ENCODE results near the gene PNPT1. TPM values are rescaled to one million over a fixed set of nuclear protein-coding genes. Genes with fewer than 3 reads are reported as not detected.
A peak's percentile ranks its signal among the peaks of the same experiment; 100 is the strongest.

PNPT1 gene
- total and polyA plus RNA-seq, 2 of the 13 experiments (the other 11 are each of a cell fraction or from before 2014, with no cell fraction given), result 23.4 to 61.0 TPM

DNA sequence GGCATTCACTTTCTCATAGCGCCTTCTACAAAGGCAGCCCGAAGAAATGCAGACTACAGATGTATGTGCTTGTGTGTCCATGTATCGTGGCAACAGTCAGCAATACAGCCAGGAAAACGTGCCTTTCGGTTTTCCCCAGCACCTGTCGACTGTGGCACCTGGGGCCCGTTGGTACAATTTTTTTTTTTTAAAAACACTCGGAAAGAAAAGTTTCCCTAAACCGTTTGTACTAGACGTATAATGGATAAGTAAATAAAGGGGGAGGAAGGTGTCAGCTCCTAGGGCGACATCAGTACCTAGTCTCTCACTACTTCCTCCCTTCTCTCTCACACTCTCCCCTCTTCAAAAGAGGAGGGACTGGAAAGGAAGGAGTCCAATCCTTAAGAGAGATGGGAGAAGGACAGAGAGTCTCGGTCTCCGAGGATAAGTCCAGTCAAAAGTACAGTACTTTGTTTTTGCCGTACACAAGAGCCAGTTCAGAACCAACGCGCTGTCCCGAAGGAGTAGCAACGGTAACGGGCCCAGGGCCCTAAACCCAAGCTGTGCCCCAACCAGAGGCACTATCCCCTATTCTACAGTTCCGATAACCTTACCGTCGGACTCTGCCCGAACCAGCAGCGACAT is 77.0 kb downstream of the PNPT1 start (continued):
- TF ChIP-seq, protein P1, sequence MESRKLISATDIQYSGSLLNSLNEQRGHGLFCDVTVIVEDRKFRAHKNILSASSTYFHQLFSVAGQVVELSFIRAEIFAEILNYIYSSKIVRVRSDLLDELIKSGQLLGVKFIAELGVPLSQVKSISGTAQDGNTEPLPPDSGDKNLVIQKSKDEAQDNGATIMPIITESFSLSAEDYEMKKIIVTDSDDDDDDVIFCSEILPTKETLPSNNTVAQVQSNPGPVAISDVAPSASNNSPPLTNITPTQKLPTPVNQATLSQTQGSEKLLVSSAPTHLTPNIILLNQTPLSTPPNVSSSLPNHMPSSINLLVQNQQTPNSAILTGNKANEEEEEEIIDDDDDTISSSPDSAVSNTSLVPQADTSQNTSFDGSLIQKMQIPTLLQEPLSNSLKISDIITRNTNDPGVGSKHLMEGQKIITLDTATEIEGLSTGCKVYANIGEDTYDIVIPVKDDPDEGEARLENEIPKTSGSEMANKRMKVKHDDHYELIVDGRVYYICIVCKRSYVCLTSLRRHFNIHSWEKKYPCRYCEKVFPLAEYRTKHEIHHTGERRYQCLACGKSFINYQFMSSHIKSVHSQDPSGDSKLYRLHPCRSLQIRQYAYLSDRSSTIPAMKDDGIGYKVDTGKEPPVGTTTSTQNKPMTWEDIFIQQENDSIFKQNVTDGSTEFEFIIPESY (CRISPR knock-in tag; IDR thresholded peaks at IDR 0.05), result no peak
- TF ChIP-seq YY1 (IDR thresholded peaks at IDR 0.05; ENCODE audit: insufficient read depth, insufficient replicate concordance, low read depth, low read length) (no peak), FOXK1 (CRISPR knock-in tag; IDR thresholded peaks at IDR 0.05; ENCODE audit: borderline replicate concordance, low read depth) (peak; percentile 16; the same call in 1 of the 2 replicates), ZNF672 (CRISPR knock-in tag; IDR thresholded peaks at IDR 0.05) (no peak), FOXA3 (CRISPR knock-in tag; IDR thresholded peaks at IDR 0.05) (peak; percentile 62; the same call in 1 of the 2 replicates), MYNN (CRISPR knock-in tag; IDR thresholded peaks at IDR 0.05; ENCODE audit: low read depth) (0 out of 2 replicates have a peak, but pooled peaks have one; percentile 31), IKZF1 (IDR thresholded peaks at IDR 0.05) (no peak), GATAD2A (CRISPR knock-in tag; IDR thresholded peaks at IDR 0.05) (0 out of 2 replicates have a peak, but pooled peaks have one; percentile 18), KDM1A (CRISPR knock-in tag; IDR thresholded peaks at IDR 0.05) (no peak), SMAD9 (CRISPR knock-in tag; IDR thresholded peaks at IDR 0.05) (no peak), XBP1 (CRISPR knock-in tag; IDR thresholded peaks at IDR 0.05) (no peak), SIN3A (IDR thresholded peaks at IDR 0.05; ENCODE audit: borderline replicate concordance, low read depth, low read length) (no peak), MXI1 (IDR thresholded peaks at IDR 0.05; ENCODE audit: borderline replicate concordance, low read depth, low read length) (peak; percentile 83; the same call in 2 of the 3 replicates), ZNF572 (CRISPR knock-in tag; IDR thresholded peaks at IDR 0.05) (no peak), ELF1 (CRISPR knock-in tag; IDR thresholded peaks at IDR 0.05) (peak; percentile 18; the same call in 1 of the 2 replicates), SAP130 (CRISPR knock-in tag; IDR thresholded peaks at IDR 0.05; ENCODE audit: low read depth) (peak; percentile 85)
- TF ChIP-seq, protein P2, sequence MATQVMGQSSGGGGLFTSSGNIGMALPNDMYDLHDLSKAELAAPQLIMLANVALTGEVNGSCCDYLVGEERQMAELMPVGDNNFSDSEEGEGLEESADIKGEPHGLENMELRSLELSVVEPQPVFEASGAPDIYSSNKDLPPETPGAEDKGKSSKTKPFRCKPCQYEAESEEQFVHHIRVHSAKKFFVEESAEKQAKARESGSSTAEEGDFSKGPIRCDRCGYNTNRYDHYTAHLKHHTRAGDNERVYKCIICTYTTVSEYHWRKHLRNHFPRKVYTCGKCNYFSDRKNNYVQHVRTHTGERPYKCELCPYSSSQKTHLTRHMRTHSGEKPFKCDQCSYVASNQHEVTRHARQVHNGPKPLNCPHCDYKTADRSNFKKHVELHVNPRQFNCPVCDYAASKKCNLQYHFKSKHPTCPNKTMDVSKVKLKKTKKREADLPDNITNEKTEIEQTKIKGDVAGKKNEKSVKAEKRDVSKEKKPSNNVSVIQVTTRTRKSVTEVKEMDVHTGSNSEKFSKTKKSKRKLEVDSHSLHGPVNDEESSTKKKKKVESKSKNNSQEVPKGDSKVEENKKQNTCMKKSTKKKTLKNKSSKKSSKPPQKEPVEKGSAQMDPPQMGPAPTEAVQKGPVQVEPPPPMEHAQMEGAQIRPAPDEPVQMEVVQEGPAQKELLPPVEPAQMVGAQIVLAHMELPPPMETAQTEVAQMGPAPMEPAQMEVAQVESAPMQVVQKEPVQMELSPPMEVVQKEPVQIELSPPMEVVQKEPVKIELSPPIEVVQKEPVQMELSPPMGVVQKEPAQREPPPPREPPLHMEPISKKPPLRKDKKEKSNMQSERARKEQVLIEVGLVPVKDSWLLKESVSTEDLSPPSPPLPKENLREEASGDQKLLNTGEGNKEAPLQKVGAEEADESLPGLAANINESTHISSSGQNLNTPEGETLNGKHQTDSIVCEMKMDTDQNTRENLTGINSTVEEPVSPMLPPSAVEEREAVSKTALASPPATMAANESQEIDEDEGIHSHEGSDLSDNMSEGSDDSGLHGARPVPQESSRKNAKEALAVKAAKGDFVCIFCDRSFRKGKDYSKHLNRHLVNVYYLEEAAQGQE (IDR thresholded peaks at IDR 0.05; ENCODE audit: borderline replicate concordance in 1 of 2, low read depth in 1 of 2, low read length in 2 of 2), result peak in 1 of 2 experiments; percentile 5; a peak in 1 of 4 replicates
- TF ChIP-seq, protein P3, sequence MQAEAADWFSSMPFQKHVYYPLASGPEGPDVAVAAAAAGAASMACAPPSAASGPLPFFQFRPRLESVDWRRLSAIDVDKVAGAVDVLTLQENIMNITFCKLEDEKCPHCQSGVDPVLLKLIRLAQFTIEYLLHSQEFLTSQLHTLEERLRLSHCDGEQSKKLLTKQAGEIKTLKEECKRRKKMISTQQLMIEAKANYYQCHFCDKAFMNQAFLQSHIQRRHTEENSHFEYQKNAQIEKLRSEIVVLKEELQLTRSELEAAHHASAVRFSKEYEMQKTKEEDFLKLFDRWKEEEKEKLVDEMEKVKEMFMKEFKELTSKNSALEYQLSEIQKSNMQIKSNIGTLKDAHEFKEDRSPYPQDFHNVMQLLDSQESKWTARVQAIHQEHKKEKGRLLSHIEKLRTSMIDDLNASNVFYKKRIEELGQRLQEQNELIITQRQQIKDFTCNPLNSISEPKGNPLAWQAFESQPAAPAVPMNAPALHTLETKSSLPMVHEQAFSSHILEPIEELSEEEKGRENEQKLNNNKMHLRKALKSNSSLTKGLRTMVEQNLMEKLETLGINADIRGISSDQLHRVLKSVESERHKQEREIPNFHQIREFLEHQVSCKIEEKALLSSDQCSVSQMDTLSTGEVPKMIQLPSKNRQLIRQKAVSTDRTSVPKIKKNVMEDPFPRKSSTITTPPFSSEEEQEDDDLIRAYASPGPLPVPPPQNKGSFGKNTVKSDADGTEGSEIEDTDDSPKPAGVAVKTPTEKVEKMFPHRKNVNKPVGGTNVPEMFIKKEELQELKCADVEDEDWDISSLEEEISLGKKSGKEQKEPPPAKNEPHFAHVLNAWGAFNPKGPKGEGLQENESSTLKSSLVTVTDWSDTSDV (CRISPR knock-in tag; IDR thresholded peaks at IDR 0.05), result no peak
- TF ChIP-seq, protein P4, sequence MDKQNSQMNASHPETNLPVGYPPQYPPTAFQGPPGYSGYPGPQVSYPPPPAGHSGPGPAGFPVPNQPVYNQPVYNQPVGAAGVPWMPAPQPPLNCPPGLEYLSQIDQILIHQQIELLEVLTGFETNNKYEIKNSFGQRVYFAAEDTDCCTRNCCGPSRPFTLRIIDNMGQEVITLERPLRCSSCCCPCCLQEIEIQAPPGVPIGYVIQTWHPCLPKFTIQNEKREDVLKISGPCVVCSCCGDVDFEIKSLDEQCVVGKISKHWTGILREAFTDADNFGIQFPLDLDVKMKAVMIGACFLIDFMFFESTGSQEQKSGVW (CRISPR knock-in tag; IDR thresholded peaks at IDR 0.05; ENCODE audit: borderline replicate concordance), result 0 out of 2 replicates have a peak, but pooled peaks have one; percentile 1
- TF ChIP-seq, protein P5, sequence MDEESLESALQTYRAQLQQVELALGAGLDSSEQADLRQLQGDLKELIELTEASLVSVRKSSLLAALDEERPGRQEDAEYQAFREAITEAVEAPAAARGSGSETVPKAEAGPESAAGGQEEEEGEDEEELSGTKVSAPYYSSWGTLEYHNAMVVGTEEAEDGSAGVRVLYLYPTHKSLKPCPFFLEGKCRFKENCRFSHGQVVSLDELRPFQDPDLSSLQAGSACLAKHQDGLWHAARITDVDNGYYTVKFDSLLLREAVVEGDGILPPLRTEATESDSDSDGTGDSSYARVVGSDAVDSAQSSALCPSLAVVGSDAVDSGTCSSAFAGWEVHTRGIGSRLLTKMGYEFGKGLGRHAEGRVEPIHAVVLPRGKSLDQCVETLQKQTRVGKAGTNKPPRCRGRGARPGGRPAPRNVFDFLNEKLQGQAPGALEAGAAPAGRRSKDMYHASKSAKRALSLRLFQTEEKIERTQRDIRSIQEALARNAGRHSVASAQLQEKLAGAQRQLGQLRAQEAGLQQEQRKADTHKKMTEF (CRISPR knock-in tag; IDR thresholded peaks at IDR 0.05), result no peak
